B cell (primary cell): ENCODE results near the gene ALDH1A1. TPM values are rescaled to one million over a fixed set of nuclear protein-coding genes. Genes with fewer than 3 reads are reported as not detected.

Source experiments
- ATAC-seq: fragments of 200-7000 bp; cut with Tn5 transposase; one replicate; pipeline ENCODE4 v1.10.0; 2021; ENCODE audit warnings: low read depth, mild to moderate bottlenecking, moderate number of reproducible peaks, moderate library complexity
- CTCF ChIA-PET: fragments of 350-600 bp; sonication (Branson Sonifier 250); formaldehyde crosslinking; loops from one replicate; lab custom pipeline; 2021; ENCODE audit warnings: antibody characterized with exemption, inconsistent platforms; lab: Charles Lee
- POLR2A ChIA-PET: fragments of 350-600 bp; sonication (Branson Sonifier 250); formaldehyde crosslinking; loops from one replicate; lab custom pipeline; 2021; ENCODE audit warnings: antibody characterized with exemption; lab: Charles Lee
- DNase-seq: peaks from one replicate; pipeline ENCODE4 v3.0.0; 2013
- H2AFZ ChIP-seq: 2 replicates; pipeline ENCODE4 v1.6.1; 2012; ENCODE audit warnings: mild to moderate bottlenecking, low read depth, low read length; ENCODE audit not compliant: insufficient read depth, poor library complexity, severe bottlenecking
- H3K27ac ChIP-seq, 2 donors: 1 replicate in 1 of 2; 2 replicates in 1 of 2; pipeline ENCODE4 v1.5.1; 2012 to 2013; ENCODE audit warnings: low read length in 2 of 2, mild to moderate bottlenecking in 2 of 2, moderate library complexity in 1 of 2
- H3K27me3 ChIP-seq, 4 experiments: fragments of 200-600 bp in 1 of 4; sonication (generic) in 1 of 4; replicated peaks in 1 of 4; 1 replicate in 2 of 4; 2 replicates in 2 of 4; pipeline versions ENCODE4 v1.6.1 to v1.7.0; 2013 to 2016; ENCODE audit warnings: low read length in 3 of 4, mild to moderate bottlenecking in 2 of 4, mixed read lengths in 1 of 4, moderate library complexity in 1 of 4; ENCODE audit not compliant: insufficient read depth in 4 of 4, control insufficient read depth in 3 of 4; ENCODE audit errors: control extremely low read depth in 1 of 4
- H3K36me3 ChIP-seq, 2 experiments: replicated peaks in 1 of 2; 1 replicate in 1 of 2; 2 replicates in 1 of 2; pipeline versions ENCODE4 v1.6.1 to v1.7.1; 2013; ENCODE audit warnings: low read length in 1 of 2; ENCODE audit not compliant: insufficient read depth in 2 of 2, control insufficient read depth in 1 of 2; ENCODE audit errors: control extremely low read depth in 1 of 2, extremely low read depth in 1 of 2
- H3K4me1 ChIP-seq, 2 donors: fragments of 200-600 bp in 1 of 2; sonication (generic) in 1 of 2; 1 replicate in 1 of 2; 2 replicates in 1 of 2; pipeline versions ENCODE4 v1.5.1 to v1.6.1; 2013 to 2017; ENCODE audit warnings: low read length in 2 of 2; ENCODE audit not compliant: control insufficient read depth in 2 of 2, insufficient read depth in 2 of 2
- H3K4me2 ChIP-seq: replicated peaks from 2 replicates; pipeline ENCODE3; 2012; ENCODE audit warnings: mild to moderate bottlenecking, low read depth, low read length; ENCODE audit not compliant: poor library complexity, severe bottlenecking
- H3K4me3 ChIP-seq, 5 experiments: fragments of 200-600 bp in 1 of 5; sonication (generic) in 1 of 5; 1 replicate in 3 of 5; 2 replicates in 2 of 5; pipeline versions ENCODE4 v1.5.1 to v1.7.0; 2011 to 2016; ENCODE audit warnings: low read length in 4 of 5, mild to moderate bottlenecking in 4 of 5, low read depth in 2 of 5, control low read depth in 1 of 5, moderate library complexity in 1 of 5; ENCODE audit not compliant: insufficient read depth in 1 of 5; ENCODE audit errors: control extremely low read depth in 1 of 5, extremely low read depth in 1 of 5
- H3K79me2 ChIP-seq: fragments of 200-600 bp; sonication (generic); one replicate; pipeline ENCODE4 v1.6.0; 2016; ENCODE audit warnings: low read length; ENCODE audit not compliant: control insufficient read depth, insufficient read depth
- H3K9ac ChIP-seq: fragments of 200-600 bp; sonication (generic); 2 replicates; pipeline ENCODE4 v1.6.1; 2017; ENCODE audit warnings: mild to moderate bottlenecking, low read length, moderate library complexity
- H3K9me3 ChIP-seq, 3 donors: one replicate each; pipeline versions ENCODE4 v1.6.1 to v1.7.1; 2013; ENCODE audit warnings: low read length in 2 of 3; ENCODE audit not compliant: control insufficient read depth in 2 of 3, insufficient read depth in 1 of 3; ENCODE audit errors: control extremely low read depth in 1 of 3
- H4K20me1 ChIP-seq: 2 replicates; pipeline ENCODE4 v1.6.0; 2012; ENCODE audit warnings: mild to moderate bottlenecking, low read length; ENCODE audit not compliant: insufficient read depth, control insufficient read depth, poor library complexity, severe bottlenecking
- H3K27ac Mint-ChIP-seq: one replicate; pipeline ENCODE4 v1.8.0; 2021; ENCODE audit warnings: mixed read lengths
- H3K27me3 Mint-ChIP-seq: one replicate; pipeline ENCODE4 v1.8.0; 2021; ENCODE audit warnings: mixed read lengths
- H3K4me1 Mint-ChIP-seq: one replicate; pipeline ENCODE4 v1.8.0; 2021; ENCODE audit warnings: mixed read lengths
- H3K4me3 Mint-ChIP-seq: one replicate; pipeline ENCODE4 v1.8.0; 2021; ENCODE audit warnings: mixed read lengths
- H3K9me3 Mint-ChIP-seq: one replicate; pipeline ENCODE4 v1.8.0; 2022; ENCODE audit warnings: mixed read lengths; ENCODE audit not compliant: insufficient read depth
- EZH2 ChIP-seq: IDR thresholded peaks from 2 replicates; pipeline ENCODE4 v1.6.1; 2012; ENCODE audit warnings: borderline replicate concordance, low read depth, mild to moderate bottlenecking, moderate library complexity, low read length; ENCODE audit not compliant: insufficient read depth, poor library complexity, severe bottlenecking
- WGBS: methylation state at CpG from one replicate; pipeline ENCODE4 v1.1.5; 2013; ENCODE audit warnings: missing lambda C conversion rate; ENCODE audit not compliant: insufficient coverage; 5-methylcytosine and 5-hydroxymethylcytosine counted together
- intact Hi-C: fragments of 100-400 bp; cut with micrococcal nuclease; formaldehyde crosslinking; loops from one replicate; pipeline ENCODE4 v1.10.0; 2022
- polyA plus RNA-seq: library from polyadenylated mRNA; depleted of rRNA; stranded (reverse); fragments of >200 nt; gene quantifications from 2 replicates; pipeline ENCODE4 v1.2.3, GENCODE V29; 2012
- total RNA-seq, 2 donors: library from RNA; stranded (reverse); fragments of 120-200 nt in 1 of 2; gene quantifications; 1 replicate in 1 of 2; 2 replicates in 1 of 2; pipeline versions ENCODE4 v1.2.3 to v1.2.4, GENCODE V29; 2013 to 2022
- TF ChIP-seq, protein P1 (sequence below): fragments of 200-600 bp; IDR thresholded peaks from one replicate; pipeline ENCODE4 v1.8.0; 2022; ENCODE audit warnings: antibody characterized with exemption, mild to moderate bottlenecking

The ALDH1A1 gene
- total and polyA plus RNA-seq, 2 donors (not counting 1 experiment from before 2014, with no cell fraction given): 0.43 TPM; not detected in 1

DNA sequence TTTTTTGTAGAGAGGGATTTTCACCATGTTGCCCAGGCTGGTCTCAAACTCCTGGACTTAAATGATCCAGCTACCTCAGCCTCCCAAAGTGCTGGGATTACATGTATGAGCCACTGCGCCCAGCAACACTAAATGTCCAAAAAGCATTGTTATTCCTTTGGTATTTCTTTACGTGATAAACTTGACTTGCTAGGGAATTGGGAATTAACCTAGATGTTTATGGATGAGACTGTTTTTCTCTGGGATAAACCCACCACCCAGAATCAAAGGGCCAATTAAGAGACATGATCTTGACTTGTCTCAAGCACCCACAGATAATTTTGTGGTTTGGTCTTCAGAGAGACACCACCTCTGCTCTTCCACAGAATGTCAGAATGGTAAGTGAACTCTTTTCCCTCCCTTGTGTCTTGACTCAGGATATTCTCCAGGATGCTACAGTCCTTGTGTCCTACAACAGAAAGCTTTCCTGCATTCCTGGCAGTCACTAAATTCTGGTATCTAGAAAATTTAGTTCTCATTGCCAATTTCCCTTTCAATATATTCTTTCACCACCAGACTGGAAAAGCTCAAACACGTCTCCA lies 55.7 kb downstream of the ALDH1A1 start:
- CTCF ChIA-PET: no interaction called here
- Histone ChIP-seq H3K27ac (no peak overlapping the region), H3K9me3 (no peaks in the 10 kb centered on the region), H3K27me3 (no peaks in the 10 kb centered on the region), H2AFZ (no peak overlapping the region), H3K4me3 (no peak overlapping the region), H3K36me3 (no peaks in the 10 kb centered on the region), H3K4me2 (no peak overlapping the region), H3K79me2 (no peaks in the 10 kb centered on the region), H3K4me1 (no peaks in the 10 kb centered on the region), H4K20me1 (no peaks in the 10 kb centered on the region), H3K9ac (no peak overlapping the region)
- ATAC-seq (no peak), DNase-seq (no peak)
- Mint-ChIP-seq H3K27ac (no peak overlapping the region), H3K27me3 (no peaks in the 10 kb centered on the region), H3K4me3 (no peak overlapping the region), H3K9me3 (no peaks in the 10 kb centered on the region), H3K4me1 (no peaks in the 10 kb centered on the region)
- POLR2A ChIA-PET: no interaction called here
- no peak for TF ChIP-seq EZH2
- WGBS: no CpG with 5 or more reads among the region's 3 CpGs
- intact Hi-C loops: no loop called here

DNA sequence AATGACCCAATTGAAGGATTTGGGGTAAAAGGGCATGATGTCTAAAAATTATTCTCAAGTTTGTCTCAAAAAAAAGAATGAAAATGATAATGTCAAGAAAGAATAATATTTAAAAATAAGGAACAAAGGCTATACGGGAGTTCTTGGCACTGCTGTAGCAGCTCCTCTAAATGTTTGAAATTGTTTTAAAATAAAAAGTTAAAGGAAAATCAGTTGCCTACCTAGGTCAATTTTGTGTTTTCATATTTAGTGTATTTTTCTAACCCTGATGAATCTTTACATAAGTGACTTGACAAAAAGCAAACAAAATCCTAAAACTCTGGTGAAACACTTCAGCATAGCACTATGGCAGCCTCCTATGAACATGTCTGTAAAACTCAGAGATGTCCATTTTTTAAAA lies 56.4 kb downstream of the ALDH1A1 start:
- Histone ChIP-seq H3K36me3 (no peaks in the 10 kb centered on the region), H3K4me3 (no peak overlapping the region), H3K79me2 (no peaks in the 10 kb centered on the region), H3K9ac (no peak overlapping the region), H3K27ac (no peak overlapping the region), H3K27me3 (no peaks in the 10 kb centered on the region), H2AFZ (no peak overlapping the region), H3K4me2 (no peak overlapping the region), H4K20me1 (no peaks in the 10 kb centered on the region), H3K9me3 (no peaks in the 10 kb centered on the region), H3K4me1 (no peaks in the 10 kb centered on the region)
- H3K9me3 Mint-ChIP-seq: no peaks in the 10 kb centered on the region
- WGBS: 80% methylated on average over 1 of the region's 1 CpG
- H3K4me3 Mint-ChIP-seq: no peak overlapping the region
- no peaks in the 10 kb centered on the region for H3K4me1 Mint-ChIP-seq
- CTCF ChIA-PET: no interaction called here
- intact Hi-C loops: no loop called here
- TF ChIP-seq, protein P1, sequence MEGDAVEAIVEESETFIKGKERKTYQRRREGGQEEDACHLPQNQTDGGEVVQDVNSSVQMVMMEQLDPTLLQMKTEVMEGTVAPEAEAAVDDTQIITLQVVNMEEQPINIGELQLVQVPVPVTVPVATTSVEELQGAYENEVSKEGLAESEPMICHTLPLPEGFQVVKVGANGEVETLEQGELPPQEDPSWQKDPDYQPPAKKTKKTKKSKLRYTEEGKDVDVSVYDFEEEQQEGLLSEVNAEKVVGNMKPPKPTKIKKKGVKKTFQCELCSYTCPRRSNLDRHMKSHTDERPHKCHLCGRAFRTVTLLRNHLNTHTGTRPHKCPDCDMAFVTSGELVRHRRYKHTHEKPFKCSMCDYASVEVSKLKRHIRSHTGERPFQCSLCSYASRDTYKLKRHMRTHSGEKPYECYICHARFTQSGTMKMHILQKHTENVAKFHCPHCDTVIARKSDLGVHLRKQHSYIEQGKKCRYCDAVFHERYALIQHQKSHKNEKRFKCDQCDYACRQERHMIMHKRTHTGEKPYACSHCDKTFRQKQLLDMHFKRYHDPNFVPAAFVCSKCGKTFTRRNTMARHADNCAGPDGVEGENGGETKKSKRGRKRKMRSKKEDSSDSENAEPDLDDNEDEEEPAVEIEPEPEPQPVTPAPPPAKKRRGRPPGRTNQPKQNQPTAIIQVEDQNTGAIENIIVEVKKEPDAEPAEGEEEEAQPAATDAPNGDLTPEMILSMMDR: no peak
- TF ChIP-seq EZH2: no peak
- no peaks in the 10 kb centered on the region for H3K27me3 Mint-ChIP-seq
- ATAC-seq (no peak), DNase-seq (no peak)
- no peak overlapping the region for H3K27ac Mint-ChIP-seq
- POLR2A ChIA-PET: no interaction called here
